HG03457 (cell line): ENCODE data around the gene HOXB13.

Source experiments
- ATAC-seq: cut with Tn5 transposase; IDR thresholded peaks from one replicate; pipeline ENCODE4 v1.9.1; 2021; ENCODE audit warnings: moderate number of reproducible peaks; ENCODE audit not compliant: unreplicated experiment

Gene HOXB13

DNA sequence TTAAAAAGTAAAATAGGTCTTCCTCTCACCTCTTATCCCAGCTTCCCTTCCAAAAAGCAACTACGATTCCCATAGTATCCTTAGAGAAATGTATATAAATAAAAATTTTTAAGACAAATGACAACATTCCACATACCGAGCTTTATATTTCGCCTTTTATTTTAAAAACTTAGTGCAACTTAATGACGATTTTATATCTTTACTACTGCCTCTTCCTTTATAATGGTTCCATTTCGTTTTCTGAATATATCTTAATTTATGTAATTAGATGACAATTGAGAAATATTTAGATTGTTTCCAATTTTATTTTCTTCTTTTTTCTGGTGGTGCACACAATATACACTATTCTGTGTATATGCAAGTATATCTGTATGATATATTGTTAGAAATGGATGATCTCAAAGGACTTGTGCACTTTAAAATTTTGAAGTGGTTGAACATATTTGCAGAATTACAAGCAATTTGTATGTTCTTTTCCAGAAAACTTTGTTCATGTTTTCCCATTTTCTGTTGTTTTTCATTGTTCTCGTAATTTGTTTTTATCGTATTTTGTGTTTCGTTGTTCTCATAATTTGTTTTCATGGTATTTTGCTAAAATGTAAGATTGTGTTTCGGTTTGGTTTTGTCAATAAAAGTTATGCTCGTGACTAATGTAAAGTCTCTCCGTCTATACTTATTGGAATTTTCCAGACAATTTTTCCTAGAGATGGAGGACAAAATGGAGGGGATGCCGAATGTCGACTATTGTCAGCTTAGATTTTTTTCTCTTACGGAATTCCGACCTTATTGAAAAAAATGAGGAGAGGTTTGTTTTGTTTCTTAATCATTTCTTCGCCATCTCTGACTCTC, 20.4 kb upstream of the HOXB13 start:
- no peak for ATAC-seq

DNA sequence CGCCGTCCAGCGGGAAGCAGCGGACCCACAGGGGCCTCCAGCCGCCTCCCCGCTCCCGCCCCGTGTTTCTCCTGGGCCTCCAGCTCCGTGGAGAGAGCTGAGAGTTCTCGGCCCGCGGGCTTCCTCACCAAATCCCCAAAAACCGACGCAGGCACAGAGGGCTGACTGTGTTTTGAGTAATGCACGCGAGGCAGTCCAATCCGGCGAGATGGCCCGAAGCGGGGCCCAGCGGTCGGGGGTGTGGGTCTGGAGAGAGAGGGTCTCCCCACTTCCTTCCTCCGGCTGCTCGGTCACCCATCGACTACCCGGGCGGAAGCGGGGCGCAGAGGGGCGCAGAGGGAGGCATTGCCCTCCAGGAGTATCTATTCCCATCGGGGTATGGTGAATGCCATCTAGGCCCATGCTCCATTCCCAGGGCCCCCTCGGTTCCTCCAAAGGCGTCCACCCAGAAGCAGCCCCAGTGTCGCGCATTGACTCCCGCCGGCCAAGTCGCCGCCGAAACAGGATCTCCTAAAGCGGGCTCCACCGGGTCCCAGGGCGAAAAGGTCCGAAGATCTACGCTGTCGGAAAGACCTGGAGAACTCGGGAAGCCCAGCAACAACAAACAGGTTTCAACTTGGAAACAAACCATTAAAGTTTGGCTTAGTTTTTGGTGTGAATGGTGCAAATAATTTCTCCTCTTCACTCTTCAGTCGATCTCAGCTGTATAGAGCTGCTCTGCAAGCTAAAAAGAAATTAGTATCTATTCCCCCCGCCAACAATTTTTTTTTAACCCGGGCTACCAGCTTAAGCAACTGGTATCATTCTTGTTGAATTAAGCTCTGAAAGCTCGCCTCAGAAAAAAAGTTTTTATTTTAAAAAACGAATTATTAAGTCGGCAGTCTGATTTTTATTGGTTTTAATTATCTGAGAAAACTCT, 19.2 kb upstream of the HOXB13 start:
- ATAC-seq, result no peak

DNA sequence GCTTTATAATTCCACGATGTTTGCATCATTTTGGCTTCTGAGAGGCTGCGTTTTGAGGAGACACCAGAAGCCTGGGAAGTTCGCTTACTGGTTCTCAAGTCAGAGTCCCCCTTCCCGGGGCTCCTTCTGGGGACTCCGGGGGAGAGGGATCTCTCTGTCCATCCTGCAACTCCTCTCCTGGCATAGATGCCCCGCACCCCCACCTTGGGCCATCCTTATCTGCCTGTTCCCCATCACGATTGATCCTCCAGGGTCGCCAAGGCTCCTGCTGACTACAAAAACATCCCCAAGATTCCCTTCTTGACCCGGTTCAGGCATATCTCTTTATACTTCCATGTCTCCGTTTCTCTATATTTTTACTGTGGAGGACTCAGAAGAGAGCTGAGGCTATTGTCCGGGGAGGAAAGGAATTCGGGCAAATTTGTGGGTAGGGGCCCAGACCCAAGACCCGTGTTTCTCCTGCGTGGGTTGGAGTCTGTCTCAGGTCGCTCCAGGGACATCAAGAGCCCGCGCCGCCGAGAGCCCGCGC, 18.4 kb upstream of the HOXB13 start:
- ATAC-seq, result no peak

DNA sequence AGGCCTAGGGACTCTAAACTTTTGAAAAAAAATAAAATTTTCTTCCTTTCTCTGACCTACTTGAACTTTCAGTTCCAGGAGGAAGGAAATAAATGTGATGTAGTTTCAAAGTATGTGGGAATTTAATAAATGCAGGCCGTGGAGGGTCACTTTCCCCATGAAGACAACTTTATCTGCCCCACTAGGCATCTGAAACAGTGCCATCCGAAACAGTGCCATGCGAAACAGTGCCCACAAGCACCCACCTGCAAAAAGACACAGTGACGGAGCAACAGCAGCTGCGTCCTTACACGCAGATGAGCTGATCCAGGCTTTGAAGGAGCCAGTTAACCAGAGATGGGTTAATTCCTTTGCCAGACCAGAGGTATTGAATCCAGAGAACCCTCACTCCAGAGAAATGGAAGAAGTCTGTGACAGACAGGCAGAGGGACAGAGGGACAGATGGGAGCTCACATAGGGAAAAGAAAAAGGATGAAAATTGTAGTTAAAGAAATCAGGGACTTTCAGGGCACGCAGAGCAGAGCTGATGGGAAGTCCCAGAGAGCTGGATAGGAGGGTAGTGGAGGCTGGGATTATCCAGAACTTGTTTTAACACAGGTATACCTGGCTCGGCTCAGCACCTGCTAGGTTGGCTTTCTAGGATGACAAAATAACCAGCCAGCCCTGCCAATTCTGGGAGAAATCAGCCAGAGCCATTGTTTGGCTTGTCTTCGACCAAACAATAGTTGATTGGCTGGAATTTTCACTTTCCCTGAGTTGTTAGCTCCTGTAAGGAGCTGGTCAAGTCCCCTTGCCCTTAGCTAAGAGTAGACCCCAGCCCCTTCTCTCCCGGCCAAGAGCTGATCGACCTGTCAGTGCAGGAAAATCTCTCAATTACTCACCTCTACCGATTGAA, 17.1 kb upstream of the HOXB13 start:
- ATAC-seq, result no peak

DNA sequence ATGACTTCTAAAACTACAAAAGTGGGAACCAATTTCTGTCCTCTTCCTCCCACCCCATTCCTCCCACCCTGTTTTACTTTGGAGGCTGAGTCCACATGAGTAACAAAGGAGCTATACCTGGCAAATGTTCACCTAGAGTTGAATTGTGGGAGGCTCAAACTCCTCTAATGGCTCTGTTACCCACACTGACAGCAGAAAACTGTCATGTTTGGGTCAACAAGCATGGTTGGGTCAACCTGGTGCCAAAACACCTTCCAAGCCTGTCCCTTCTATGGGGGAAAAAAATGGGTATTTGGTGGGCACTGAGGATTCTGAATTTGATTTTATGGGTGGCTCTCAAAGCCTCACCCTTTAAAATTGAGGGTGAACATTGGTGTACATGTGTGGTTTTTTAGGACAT, 12.0 kb upstream of the HOXB13 start:
- ATAC-seq, result no peak

DNA sequence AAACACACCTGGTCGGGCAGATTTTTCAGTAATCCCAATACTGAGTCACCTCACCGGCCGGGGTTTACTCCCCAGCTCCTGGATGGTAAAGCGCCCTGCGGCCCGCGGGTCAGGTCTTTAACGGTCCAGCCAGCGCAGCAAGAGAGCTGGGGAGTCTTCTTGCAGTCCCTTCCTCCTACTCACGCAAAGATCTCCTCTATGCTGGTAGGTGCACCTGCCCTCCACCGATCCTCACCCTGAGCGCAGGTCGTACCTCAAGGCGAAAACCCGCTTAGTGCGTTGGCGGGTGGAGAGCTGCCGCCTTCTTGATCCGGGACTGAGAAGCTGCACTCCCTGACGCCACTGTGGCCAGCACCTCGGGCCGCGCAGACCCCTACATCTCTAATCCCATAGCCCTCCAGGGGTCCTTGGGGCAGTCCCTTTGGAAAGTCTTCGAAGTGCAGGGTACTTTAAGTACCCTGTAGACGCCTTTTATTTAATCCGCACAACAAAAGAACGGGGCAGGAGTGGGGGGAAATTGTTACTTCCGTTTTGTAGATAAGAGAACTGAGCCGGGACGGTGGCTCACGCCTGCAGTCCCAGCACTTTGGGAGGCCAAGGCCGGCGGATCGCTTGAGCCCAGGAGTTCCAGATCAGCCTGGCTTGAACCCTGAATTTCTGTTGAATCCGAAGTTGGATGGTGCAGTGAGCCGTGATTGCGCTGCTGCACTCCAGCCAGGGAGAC, 10.4 kb upstream of the HOXB13 start:
- no peak for ATAC-seq

DNA sequence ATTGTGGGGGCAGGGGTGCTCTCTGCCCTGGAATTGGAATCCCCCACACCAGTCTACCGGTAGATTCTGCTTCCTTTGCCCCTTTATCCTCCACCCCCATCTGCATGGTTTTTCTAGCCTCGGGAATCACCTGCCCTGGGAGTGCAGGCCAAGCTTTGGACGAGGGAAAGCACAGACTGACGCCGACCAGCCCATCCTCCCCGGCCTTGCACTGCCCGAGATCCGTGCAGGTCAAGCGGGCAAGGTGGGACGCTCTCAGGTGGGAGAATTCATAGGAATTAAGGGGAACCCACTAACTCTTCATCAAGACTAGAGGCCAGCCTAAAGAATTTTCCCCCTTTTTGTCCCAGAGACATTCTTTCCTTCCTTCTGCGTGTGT, 9.9 kb upstream of the HOXB13 start:
- ATAC-seq, result no peak

DNA sequence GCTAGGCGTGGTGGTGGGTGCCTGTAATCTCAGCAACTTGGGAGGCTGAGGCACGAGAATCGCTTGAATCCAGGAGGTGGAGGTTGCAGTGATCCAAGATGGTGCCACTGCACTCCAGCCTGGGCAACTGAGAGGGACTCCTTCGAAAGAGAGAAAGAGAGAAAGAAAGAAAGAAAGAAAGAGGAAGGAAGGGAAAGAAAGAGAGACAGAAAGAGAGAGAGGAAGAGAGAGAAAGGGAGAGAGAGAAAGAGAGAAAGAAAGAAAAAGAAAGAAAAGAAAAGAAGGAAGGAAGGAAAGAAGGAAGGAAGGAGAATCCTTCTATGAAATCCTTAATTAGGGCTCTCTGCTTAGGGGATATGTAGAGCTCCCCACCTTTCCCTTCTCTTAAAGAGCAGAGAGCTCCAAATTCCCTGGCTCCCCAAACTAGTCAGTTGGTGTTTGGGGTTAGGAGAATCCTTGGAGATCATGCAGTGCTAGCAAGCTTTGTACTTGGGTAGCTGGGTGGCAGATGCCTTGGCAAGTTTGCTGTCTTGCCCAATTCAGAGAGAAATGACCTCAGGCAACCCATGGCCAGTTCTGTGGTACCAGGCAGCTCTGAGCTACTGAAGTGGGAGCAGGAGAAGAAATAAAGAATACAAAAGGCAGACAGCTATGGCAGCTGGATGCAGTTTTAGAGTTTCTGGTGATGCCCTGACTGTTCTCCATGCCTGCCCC, 8.9 kb upstream of the HOXB13 start:
- no peak for ATAC-seq

DNA sequence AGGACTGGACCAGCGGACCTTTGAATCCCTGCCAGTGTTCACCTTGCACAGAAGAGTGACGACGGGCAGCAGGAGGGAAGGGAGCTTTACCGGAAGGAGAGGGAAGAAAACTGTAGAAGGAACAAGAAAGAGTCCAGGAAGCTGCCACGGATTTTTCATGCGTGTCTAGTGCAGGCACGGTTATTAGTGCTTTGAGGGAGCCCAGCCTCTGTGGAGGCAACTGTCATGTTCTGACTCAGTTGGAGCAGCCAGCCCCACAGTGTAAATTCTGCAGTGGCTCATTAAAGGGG, 6.5 kb upstream of the HOXB13 start:
- ATAC-seq, result no peak

DNA sequence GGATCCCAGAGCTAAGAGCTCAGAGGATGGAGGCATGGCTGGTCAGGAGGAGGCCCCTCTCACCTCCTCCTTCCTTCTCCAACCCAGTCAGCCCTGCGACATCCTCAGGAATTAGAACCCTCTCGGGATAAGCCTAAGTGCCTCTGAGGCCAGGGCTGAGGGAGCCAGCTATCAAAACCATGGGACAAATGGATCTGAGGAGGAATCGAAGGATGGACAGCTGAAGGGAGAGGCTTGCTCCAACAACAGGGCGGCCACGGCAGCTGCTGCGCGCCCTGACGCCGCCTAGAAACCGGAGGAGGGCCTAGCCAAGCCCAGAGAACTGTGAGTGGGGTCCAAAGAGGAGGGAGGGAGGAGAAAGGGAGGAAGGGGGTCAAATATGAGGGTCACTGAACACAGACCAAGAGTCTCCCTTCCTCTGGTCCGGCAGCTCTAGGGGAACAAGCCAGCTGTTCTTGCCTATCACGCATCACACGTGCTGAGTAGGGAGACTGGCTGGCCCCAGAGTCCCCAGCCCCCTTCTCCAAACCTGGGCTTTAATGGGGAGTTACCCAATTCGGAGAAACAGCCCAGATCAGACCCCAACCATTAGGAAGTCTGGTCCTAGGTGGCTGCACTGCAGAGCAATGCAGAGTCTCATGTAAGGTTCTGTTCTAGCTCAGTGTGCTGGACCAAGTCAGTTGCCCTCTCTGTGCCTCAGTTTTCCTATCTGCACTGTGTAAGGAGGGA, 5.9 kb upstream of the HOXB13 start:
- no peak for ATAC-seq

DNA sequence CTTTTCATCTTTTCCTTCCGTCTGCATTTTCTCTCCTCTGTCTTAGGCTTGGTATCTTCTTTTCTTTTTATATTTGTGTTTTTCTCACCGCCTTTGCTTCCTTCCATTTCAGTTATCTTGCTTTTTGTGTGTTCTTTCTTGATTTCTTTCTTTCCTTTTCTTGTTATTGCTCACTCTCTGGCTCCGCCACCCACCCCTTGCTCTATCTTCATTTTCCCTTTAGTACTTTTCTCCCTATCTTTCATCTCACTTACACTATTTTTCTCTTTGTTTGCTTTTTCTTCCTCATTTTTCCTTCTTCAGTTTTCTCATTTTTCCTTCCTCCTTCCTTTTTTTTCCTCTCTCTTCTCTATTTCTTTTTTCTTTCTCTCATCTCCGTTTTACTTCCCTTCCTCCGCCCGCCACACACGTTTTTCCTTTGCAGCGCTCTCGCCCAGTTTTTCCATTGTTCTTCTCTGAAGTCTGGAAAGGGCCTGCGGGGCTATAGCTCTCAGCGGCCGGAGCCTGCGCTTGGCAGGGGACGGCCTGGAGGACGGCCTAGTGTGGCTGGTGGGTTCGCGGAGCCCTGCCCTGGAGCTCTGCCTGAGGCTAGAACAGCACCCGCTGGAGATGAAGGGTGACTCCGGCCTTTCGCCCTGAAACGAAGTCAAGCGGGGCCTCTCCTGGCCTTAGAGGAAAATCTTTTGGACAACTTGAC, 5.2 kb upstream of the HOXB13 start:
- ATAC-seq, result no peak

DNA sequence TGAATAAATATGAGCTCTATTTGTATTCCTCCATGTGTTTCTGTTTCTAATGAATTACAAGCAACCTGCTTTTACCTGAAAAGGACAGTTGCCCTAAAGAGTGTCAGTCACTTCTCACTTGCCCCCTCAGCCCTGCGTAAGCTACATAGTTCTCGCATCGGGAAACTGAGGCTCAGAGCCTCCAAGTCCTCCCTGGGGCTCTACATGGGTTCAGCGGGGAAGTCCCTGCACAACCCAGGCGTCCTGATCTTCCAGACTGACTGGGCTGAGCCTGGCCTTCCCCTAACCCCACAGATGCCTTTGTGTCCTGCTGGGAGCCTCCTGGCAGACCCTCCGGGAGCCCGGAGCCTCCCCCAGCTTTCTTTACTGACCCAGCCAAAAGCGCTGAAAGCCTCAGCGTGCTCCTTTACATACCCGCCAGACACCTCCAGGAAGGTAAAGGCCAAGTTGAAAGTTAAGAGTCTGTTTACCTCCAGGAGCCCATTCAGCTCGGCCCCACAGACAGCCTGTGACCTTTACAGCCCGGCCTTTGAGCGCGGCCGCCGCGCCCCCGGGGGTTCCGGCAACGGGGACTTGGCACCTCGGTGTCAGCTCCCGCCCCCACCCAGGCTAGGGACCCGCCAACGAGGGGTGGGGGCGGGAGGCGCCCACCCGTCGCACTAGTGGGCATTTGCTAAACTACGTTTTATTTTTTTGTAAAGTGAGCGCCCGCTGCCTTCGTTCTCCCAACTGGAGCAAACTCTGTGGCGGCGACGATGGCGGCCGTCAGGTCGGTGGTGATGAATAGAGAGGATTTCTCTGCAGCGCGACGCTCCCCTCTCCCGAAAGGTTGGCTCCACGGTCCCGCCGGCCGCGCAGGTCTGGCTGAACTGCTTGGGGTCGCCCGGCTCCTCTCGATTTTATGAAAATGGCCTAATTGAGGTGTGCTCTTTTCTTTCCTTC, 4.4 kb upstream of the HOXB13 start:
- ATAC-seq, result no peak

DNA sequence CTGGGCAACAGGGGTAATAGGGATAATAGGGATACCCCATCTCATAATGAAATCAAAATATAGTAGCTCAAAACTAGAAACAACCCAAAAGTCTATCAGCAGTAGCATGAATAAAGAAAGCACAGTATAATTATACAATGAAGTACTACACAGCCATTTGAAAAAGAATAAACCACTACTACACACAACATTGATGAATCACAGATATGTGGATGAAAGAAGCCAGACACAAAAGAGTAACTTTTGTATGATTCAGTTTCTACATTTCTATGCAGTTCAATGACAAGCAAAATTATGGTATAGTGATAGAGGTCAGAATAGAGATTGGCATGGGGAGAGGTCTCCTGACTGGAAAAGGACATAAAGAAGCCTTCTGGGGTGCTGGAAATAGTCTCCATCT, 2.8 kb upstream of the HOXB13 start:
- no peak for ATAC-seq

DNA sequence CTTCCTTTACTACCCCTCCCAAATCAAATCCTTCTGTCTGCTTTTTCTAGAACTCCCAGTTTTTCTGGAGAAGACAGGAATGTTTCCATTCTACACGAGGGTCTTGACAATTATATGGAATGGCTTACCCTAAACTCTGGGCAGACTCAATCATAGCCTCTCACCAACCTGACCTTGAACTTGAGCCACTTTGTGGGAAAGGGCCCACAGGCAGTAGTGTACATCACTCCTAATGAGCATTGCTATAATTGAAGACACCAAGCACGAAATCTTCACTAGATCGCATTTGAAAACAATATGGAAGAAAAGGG, 1.6 kb upstream of the HOXB13 start:
- no peak for ATAC-seq

DNA sequence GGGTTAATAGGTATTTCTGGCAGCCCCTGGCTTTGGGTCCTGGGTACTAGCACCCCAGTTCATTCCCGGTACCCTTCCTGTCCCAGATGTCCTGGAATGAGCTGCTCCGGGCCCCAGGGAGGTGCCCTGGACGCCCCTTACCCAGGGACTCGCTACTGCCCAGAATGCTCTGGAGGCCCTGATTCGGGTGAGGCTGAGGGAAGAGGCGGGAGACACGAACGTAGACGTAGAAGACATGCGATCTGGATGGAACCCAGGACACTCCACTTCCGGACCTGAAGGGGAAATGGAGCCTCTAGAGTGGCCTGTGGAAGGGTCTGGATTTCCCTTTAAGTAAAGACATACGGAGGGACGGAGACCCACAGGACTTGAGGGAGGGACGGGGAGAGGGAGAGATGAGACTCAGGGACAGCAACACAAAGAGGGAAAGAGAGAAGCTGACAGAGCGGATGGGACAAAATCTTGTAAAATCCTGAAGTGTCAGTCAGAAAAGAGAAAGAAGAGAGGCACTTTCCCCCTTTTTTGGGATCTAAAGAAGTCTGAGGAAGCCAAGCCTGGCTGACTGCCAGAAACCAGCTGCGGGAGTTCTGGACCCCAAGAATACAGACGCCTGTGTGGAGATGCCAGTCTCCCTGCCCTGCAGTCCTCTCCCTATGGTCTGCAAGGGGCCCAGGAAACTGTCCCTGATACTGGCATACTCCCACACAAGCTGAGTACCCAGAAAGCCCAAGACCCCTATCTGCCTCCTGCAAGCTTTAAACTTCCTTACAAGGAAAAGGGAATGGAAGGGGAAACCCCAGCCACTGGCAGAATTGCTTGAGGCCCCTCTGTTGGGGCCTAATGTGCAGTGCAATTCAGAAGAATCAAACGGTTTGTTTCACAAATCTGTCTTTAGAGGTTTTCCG, 1.0 kb upstream of the HOXB13 start:
- no peak for ATAC-seq

DNA sequence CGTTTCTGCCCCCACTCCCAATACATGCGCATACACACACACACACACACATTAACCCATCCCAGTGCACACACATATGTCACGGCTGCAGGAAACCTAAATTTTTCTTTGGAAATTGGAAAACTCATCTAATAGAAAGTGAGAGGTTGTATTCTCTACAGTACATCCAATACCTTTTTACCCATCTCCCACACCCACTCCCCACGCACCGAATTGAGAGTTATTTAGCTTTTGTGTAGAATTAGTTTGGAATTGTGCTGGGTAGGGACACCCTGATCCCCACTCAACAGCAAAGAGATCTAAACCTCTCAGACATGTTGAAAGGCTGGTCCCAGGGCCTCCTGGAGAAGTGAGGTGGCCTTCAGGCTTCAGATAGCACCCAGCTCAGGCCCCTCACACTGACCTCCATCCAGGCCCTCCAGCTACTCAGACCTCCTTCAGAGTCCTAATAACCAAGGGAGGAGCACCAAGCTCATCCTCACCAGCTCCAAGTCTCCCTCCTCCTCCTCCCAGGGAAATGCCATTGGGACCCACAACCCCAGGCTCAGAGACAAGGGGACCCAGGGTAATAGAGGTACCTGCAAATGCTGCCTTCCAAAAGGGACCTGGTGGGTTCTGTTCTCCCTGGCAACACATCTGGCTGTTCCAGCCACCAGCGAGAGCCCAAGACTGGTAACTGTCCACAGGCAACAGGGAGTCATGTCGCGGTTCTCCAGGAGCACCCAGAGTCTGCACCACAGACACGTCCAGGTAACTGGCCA, 955 bp downstream of the HOXB13 start:
- no peak for ATAC-seq
